Measurements from ENCODE around the gene ARX. TPM values are rescaled to one million over a fixed set of nuclear protein-coding genes. Genes with fewer than 3 reads are reported as not detected.

Gene ARX
- total RNA-seq, 3 donors from 2014 or later (not counting 1 experiment from before 2014, with no cell fraction given): not detected

- ATAC-seq (no peak), DNase-seq (no peak)
- Mint-ChIP-seq H3K27me3 (ENCODE audit: low read depth in 2 of 2) (peaks cover 36 to 56% of the 10 kb centered on the region in 2 donors), H3K4me1 (peaks cover 4 to 19% of the 10 kb centered on the region in 2 donors), H3K27ac (no peak overlapping the region), H3K36me3 (no peaks in the 10 kb centered on the region), H3K4me3 (peak overlapping the region; percentile 58), H3K9me3 (no peaks in the 10 kb centered on the region)
- H3K4me1 ChIP-seq (ENCODE audit: control insufficient read depth, insufficient read depth, low read length): peaks cover 18% of the 10 kb centered on the region
- no peaks in the 10 kb centered on the region for H3K9me3 ChIP-seq (ENCODE audit: control insufficient read depth, insufficient read depth, low read length)
- H3K36me3 ChIP-seq (ENCODE audit: control insufficient read depth, insufficient read depth, low read length): no peaks in the 10 kb centered on the region
- whole genome bisulfite sequencing (ENCODE audit: insufficient coverage): 6% methylated on average over 27 of the region's 32 CpGs
- intact Hi-C loops (cut with micrococcal nuclease): no loop called here
- H3K27me3 ChIP-seq (ENCODE audit: control insufficient read depth, insufficient read depth, low read length): peaks cover 24% of the 10 kb centered on the region
- no peak overlapping the region for H3K27ac ChIP-seq (ENCODE audit: low read length)
- H3K4me3 ChIP-seq (ENCODE audit: low read length): no peak overlapping the region
- no peak for TF ChIP-seq CTCF (IDR thresholded peaks at IDR 0.05)
Observed at GRCh38 chrX:25011589-25012432, 4.0 kb downstream of the ARX start.

GRCh38 chrX:25010784-25011588 is 4.8 kb downstream of the ARX start:
- intact Hi-C loops (cut with micrococcal nuclease): no loop called here
- Histone ChIP-seq H3K36me3 (ENCODE audit: control insufficient read depth, insufficient read depth, low read length) (no peaks in the 10 kb centered on the region), H3K4me3 (ENCODE audit: low read length) (no peak overlapping the region), H3K27me3 (ENCODE audit: control insufficient read depth, insufficient read depth, low read length) (peaks cover 19% of the 10 kb centered on the region), H3K4me1 (ENCODE audit: control insufficient read depth, insufficient read depth, low read length) (peaks cover 16% of the 10 kb centered on the region), H3K9me3 (ENCODE audit: control insufficient read depth, insufficient read depth, low read length) (no peaks in the 10 kb centered on the region), H3K27ac (ENCODE audit: low read length) (no peak overlapping the region)
- ATAC-seq (no peak), DNase-seq (no peak)
- TF ChIP-seq CTCF (IDR thresholded peaks at IDR 0.05): no peak
- no peaks in the 10 kb centered on the region for H3K9me3 Mint-ChIP-seq
- H3K27ac Mint-ChIP-seq: no peak overlapping the region
- 6% methylated on average over 30 of the region's 33 CpGs for WGBS (ENCODE audit: insufficient coverage)
- no peak overlapping the region for H3K4me3 Mint-ChIP-seq
- peaks cover 36 to 56% of the 10 kb centered on the region in 2 donors for H3K27me3 Mint-ChIP-seq (ENCODE audit: low read depth in 2 of 2)
- H3K36me3 Mint-ChIP-seq: no peaks in the 10 kb centered on the region
- H3K4me1 Mint-ChIP-seq: peaks cover under 1 to 23% of the 10 kb centered on the region in 2 donors

GRCh38 chrX:25009407-25009806 is 6.4 kb downstream of the ARX start:
- DNase-seq (no peak), ATAC-seq (no peak)
- H3K4me1 ChIP-seq (ENCODE audit: control insufficient read depth, insufficient read depth, low read length): peaks cover 10% of the 10 kb centered on the region
- H3K27me3 Mint-ChIP-seq (ENCODE audit: low read depth in 2 of 2): peaks cover 33 to 57% of the 10 kb centered on the region in 2 donors
- H3K27ac Mint-ChIP-seq: no peak overlapping the region
- no peak overlapping the region for H3K27ac ChIP-seq (ENCODE audit: low read length)
- peaks cover 12% of the 10 kb centered on the region for H3K27me3 ChIP-seq (ENCODE audit: control insufficient read depth, insufficient read depth, low read length)
- no peak overlapping the region for H3K4me3 Mint-ChIP-seq
- H3K36me3 ChIP-seq (ENCODE audit: control insufficient read depth, insufficient read depth, low read length): no peaks in the 10 kb centered on the region
- peaks cover 0 to 22% of the 10 kb centered on the region in 2 donors for H3K4me1 Mint-ChIP-seq
- WGBS (ENCODE audit: insufficient coverage): 31% methylated on average over 6 of the region's 7 CpGs
- H3K9me3 Mint-ChIP-seq: no peaks in the 10 kb centered on the region
- no peaks in the 10 kb centered on the region for H3K9me3 ChIP-seq (ENCODE audit: control insufficient read depth, insufficient read depth, low read length)
- no peaks in the 10 kb centered on the region for H3K36me3 Mint-ChIP-seq
- intact Hi-C loops (cut with micrococcal nuclease): no loop called here
- no peak for TF ChIP-seq CTCF (IDR thresholded peaks at IDR 0.05)
- no peak overlapping the region for H3K4me3 ChIP-seq (ENCODE audit: low read length)

Measured in natural killer cell (primary cell).